ENCODE results near the gene LY9. TPM values are rescaled to one million over a fixed set of nuclear protein-coding genes. Genes with fewer than 3 reads are reported as not detected.

Gene LY9
- total RNA-seq, 1 donor from 2014 or later: not detected

GRCh38 chr1:160799641-160800040 lies 3.7 kb downstream of the LY9 start:
- H3K27ac Mint-ChIP-seq: no peak overlapping the region

GRCh38 chr1:160800142-160800541 lies 4.2 kb downstream of the LY9 start:
- H3K9me3 Mint-ChIP-seq: peaks cover 9% of the 10 kb centered on the region
- no peaks in the 10 kb centered on the region for H3K4me1 ChIP-seq
- H3K27ac ChIP-seq: no peak overlapping the region
- no peak overlapping the region for H3K4me3 Mint-ChIP-seq
- no peak for DNase-seq (ENCODE audit: low spot score)
- H3K27ac Mint-ChIP-seq: no peak overlapping the region
- no peaks in the 10 kb centered on the region for H3K27me3 ChIP-seq
- no peak overlapping the region for H3K4me3 ChIP-seq
- no peaks in the 10 kb centered on the region for H3K9me3 ChIP-seq (ENCODE audit: low read depth)
- no peaks in the 10 kb centered on the region for H3K36me3 Mint-ChIP-seq
- no peak overlapping the region for H2AFZ ChIP-seq (replicated peaks)
- no peaks in the 10 kb centered on the region for H3F3A ChIP-seq (ENCODE audit: low read depth)
- peaks cover 4% of the 10 kb centered on the region for H3K27me3 Mint-ChIP-seq (ENCODE audit: insufficient read depth, low read depth)
- H3K4me1 Mint-ChIP-seq: no peaks in the 10 kb centered on the region
- TF ChIP-seq CTCF (IDR thresholded peaks at IDR 0.05) (no peak), EZH2 (IDR thresholded peaks at IDR 0.05) (no peak)
- no peaks in the 10 kb centered on the region for H4K20me1 ChIP-seq (ENCODE audit: low read depth)
- no peak overlapping the region for H3K4me2 ChIP-seq
- H3K36me3 ChIP-seq: no peaks in the 10 kb centered on the region
- no peak overlapping the region for H3K9ac ChIP-seq
- no peaks in the 10 kb centered on the region for H3K79me2 ChIP-seq (ENCODE audit: low read depth)

More at GRCh38 chr1:160799641-160800040, 3.7 kb downstream of the LY9 start:
- no peak overlapping the region for H3K27ac ChIP-seq
- H3K4me3 ChIP-seq: no peak overlapping the region
- Mint-ChIP-seq H3K4me1 (no peaks in the 10 kb centered on the region), H3K27me3 (ENCODE audit: insufficient read depth, low read depth) (peaks cover 4% of the 10 kb centered on the region), H3K36me3 (no peaks in the 10 kb centered on the region), H3K4me3 (no peak overlapping the region), H3K9me3 (peaks cover 6% of the 10 kb centered on the region)
- no peaks in the 10 kb centered on the region for H3K9me3 ChIP-seq (ENCODE audit: low read depth)
- H4K20me1 ChIP-seq (ENCODE audit: low read depth): no peaks in the 10 kb centered on the region
- no peak overlapping the region for H2AFZ ChIP-seq (replicated peaks)
- no peaks in the 10 kb centered on the region for H3K79me2 ChIP-seq (ENCODE audit: low read depth)
- TF ChIP-seq EZH2 (IDR thresholded peaks at IDR 0.05): no peak
- TF ChIP-seq EZH2phosphoT487 (IDR thresholded peaks at IDR 0.05): no peak
- no peak for TF ChIP-seq CTCF (IDR thresholded peaks at IDR 0.05)
- H3F3A ChIP-seq (ENCODE audit: low read depth): no peaks in the 10 kb centered on the region
- no peaks in the 10 kb centered on the region for H3K36me3 ChIP-seq
- H3K4me2 ChIP-seq: no peak overlapping the region
- no peaks in the 10 kb centered on the region for H3K4me1 ChIP-seq
- no peak for DNase-seq (ENCODE audit: low spot score)
- H3K27me3 ChIP-seq: no peaks in the 10 kb centered on the region
- H3K9ac ChIP-seq: no peak overlapping the region

GRCh38 chr1:160800645-160801408 lies 4.9 kb downstream of the LY9 start:
- Histone ChIP-seq H3K4me2 (no peak overlapping the region), H3K27ac (no peak overlapping the region), H3K9ac (no peak overlapping the region), H3K36me3 (no peaks in the 10 kb centered on the region), H2AFZ (replicated peaks) (no peak overlapping the region), H3K27me3 (no peaks in the 10 kb centered on the region), H3K4me1 (no peaks in the 10 kb centered on the region), H3K9me3 (ENCODE audit: low read depth) (no peaks in the 10 kb centered on the region), H3F3A (ENCODE audit: low read depth) (no peaks in the 10 kb centered on the region), H3K79me2 (ENCODE audit: low read depth) (no peaks in the 10 kb centered on the region), H3K4me3 (no peak overlapping the region), H4K20me1 (ENCODE audit: low read depth) (no peaks in the 10 kb centered on the region)
- H3K27me3 Mint-ChIP-seq (ENCODE audit: insufficient read depth, low read depth): peaks cover 4% of the 10 kb centered on the region
- H3K27ac Mint-ChIP-seq: no peak overlapping the region
- H3K4me3 Mint-ChIP-seq: no peak overlapping the region
- no peaks in the 10 kb centered on the region for H3K36me3 Mint-ChIP-seq
- H3K4me1 Mint-ChIP-seq: no peaks in the 10 kb centered on the region
- TF ChIP-seq EZH2phosphoT487 (IDR thresholded peaks at IDR 0.05) (no peak), CTCF (IDR thresholded peaks at IDR 0.05) (no peak), EZH2 (IDR thresholded peaks at IDR 0.05) (no peak)
- H3K9me3 Mint-ChIP-seq: peaks cover 11% of the 10 kb centered on the region
- DNase-seq (ENCODE audit: low spot score): no peak

Measured in neural progenitor cell (in vitro differentiated cells).